Upper lobe of left lung (tissue), 4 donors: ENCODE measurements around the gene HDHD3.

Experiments
- CTCF ChIP-seq, 6 experiments: fragments of 450-650 bp in 4 of 6; fragments of 200-600 bp in 2 of 6; sonication (generic) in 2 of 6; IDR thresholded peaks; one replicate each; pipeline ENCODE4 v1.5.1; 2016 to 2019; ENCODE audit warnings: antibody characterized with exemption in 6 of 6
- EP300 ChIP-seq, 4 donors: sonication (generic); formaldehyde crosslinking; IDR thresholded peaks; one replicate each; pipeline ENCODE4 v1.5.1; 2017; ENCODE audit warnings: antibody characterized with exemption in 4 of 4, control low read depth in 2 of 4
- POLR2A ChIP-seq, 4 donors: fragments of 450-650 bp; IDR thresholded peaks; one replicate each; pipeline ENCODE4 v1.5.1; 2016 to 2017; ENCODE audit warnings: antibody characterized with exemption in 4 of 4, mild to moderate bottlenecking in 2 of 4
- POLR2AphosphoS5 ChIP-seq, 2 donors: sonication (generic); formaldehyde crosslinking; IDR thresholded peaks; one replicate each; pipeline ENCODE4 v1.5.1; 2017; ENCODE audit warnings: antibody characterized with exemption in 2 of 2

DNA sequence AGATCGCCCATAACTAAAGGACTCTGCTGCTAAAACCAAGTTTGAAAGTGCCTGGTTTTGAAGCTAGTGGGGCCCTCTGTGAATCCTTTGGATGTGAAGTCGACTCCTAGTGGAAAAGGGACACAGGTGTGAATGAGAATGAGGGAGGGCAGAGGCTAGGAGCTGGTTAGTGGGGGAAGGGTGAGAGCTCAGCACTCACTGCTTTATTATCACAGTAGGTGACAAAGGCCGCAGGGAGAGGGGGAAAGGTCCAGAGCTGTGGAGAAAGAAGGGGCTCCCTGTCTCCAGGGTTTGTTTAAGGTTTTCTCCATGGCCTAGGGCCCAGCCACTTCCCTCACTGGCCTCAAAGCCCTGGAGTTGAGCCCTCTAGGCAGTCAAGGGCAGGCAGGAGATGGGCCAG is 3.5 kb downstream of the HDHD3 start:
- TF ChIP-seq CTCF (IDR thresholded peaks at IDR 0.05) = no peak
- TF ChIP-seq EP300 (IDR thresholded peaks at IDR 0.05) = no peak
- TF ChIP-seq POLR2AphosphoS5 (IDR thresholded peaks at IDR 0.05) = no peak
- TF ChIP-seq POLR2A (IDR thresholded peaks at IDR 0.05) = no peak
